HG03521 (cell line): ENCODE results near the gene LHX4.

ENCODE experiments used
- ATAC-seq: cut with Tn5 transposase; IDR thresholded peaks from one replicate; pipeline ENCODE4 v1.9.1; 2021; ENCODE audit warnings: mild to moderate bottlenecking, moderate library complexity; ENCODE audit not compliant: unreplicated experiment

LHX4 gene

GRCh38 chr1:180229483-180230415 is at the start of gene LHX4:
Gene LHX4 (plus strand): TSS chr1:180230264. CDS start chr1:180230530, 266 bp downstream.
- ATAC-seq, result peak; percentile 30

DNA sequence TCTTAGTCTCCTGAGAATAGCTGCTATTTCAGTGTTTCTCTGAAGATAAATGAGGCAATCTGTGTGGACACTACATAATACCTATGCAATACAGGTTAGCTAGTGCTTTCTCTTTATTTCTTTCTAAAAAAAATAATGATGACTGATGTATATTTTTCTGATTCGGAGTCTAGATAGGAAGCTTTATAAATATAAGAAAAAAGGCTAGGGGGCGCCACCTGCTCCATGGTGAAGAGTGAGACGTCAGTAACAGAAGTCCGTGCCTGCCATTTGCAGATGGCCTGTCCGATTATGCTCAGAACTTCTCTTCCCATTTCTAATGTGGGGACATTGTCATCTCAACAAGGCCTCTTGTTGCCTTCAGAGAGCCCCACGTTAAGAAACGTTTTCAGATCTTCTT is 49.0 kb upstream of the LHX4 start:
- ATAC-seq, result no peak

- ATAC-seq, result no peak
These were observed 47.9 kb upstream of the LHX4 start for GRCh38 chr1:180181996-180182642.

GRCh38 chr1:180182643-180183311 is 47.3 kb upstream of the LHX4 start:
- ATAC-seq, result no peak

DNA sequence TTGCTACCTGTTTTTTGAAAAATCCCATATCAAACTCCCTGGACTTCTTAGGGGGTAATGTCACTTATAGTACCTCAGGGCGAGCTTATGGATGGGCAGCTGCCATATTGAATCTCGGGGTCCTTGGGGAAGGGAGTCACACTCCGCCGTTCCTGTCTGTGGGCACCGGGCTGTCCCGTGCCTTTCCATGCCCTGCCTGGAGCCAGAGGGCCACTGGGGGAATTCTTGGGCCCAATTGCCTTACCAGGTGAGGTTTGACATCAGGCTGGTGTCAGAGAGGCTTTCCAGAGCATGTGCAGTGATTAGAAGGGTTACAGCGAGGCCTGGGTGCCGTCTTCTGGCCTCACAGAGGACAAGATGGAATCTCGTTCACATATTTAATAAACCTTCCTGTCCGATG is 46.6 kb upstream of the LHX4 start:
- ATAC-seq, result no peak

DNA sequence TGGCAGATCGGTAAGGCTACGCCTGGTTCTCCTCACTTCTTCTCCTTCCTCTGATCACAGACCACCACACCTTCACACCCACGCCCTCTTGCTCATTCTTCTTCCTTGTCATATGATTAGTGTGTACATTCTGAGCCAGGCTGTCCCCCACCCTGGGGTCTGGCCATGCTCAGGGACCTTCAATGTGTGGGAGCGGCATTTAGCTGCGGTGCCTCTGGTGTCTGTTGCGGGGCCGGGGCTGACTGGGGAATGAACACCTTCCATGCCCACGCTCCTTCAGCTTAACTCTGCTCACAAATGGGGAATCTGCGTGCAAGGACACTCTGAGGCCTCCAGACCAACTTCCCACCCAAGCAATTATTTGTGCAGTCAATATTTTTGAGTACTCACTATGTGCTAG is 46.0 kb upstream of the LHX4 start:
- ATAC-seq, result no peak

DNA sequence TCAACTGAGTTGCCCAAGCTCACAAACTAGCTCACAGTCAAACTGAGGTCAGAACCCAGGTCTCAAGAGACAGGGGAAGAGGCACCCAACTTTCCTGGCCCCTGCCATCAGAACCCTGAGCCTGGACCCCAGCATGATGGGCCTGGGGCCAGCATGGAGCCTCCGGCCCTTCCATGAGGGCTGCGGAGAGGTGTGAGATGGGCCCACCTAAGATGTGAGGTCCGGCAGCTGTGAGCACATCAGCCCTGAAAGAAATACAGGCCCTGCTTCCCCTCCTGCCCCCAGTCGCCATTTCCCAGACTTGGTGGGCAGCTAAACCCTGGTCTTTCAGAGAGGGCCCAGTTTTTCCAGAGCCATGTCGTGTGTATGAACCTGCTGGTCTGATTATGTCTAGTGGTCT is 44.8 kb upstream of the LHX4 start:
- ATAC-seq, result no peak

DNA sequence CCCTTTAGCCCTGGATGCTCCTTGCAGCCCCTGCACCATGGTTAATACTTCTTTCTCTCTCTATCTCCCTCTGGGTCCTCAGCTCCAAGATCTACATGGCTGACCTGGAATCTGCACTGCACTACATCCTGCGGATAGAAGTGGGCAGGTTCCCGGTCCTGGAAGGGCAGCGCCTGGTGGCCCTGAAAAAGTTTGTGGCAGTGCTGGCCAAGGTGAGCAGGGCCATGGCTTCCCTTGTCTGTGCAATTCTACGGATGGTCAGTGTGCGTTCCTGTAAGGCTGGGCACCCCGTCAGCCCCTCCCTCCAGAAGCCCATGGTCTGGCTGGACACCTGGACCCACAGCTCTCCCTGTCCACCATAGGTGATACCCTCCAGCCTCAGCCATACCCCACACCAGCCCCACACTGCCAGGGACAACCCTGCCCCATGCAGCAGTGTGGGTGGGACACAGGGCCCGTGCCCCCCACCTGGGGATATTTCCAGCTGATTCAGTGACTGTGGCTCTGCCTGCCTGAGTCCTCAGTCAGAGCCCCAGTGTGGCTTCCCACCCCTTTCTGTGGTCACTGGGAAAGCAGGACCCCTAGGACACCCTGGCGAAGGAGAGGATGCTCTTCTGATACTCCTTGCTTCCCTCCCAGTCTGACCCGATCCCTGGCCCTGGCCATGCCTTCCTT is 44.0 kb upstream of the LHX4 start:
- ATAC-seq, result no peak

- no peak for ATAC-seq
These were observed 43.2 kb upstream of the LHX4 start for GRCh38 chr1:180186831-180187230.

- ATAC-seq, result no peak
These were observed 42.4 kb upstream of the LHX4 start for GRCh38 chr1:180187626-180188025.

GRCh38 chr1:180188091-180188506 is 42.0 kb upstream of the LHX4 start:
- ATAC-seq, result no peak

GRCh38 chr1:180188684-180189175 is 41.3 kb upstream of the LHX4 start:
- ATAC-seq, result no peak

DNA sequence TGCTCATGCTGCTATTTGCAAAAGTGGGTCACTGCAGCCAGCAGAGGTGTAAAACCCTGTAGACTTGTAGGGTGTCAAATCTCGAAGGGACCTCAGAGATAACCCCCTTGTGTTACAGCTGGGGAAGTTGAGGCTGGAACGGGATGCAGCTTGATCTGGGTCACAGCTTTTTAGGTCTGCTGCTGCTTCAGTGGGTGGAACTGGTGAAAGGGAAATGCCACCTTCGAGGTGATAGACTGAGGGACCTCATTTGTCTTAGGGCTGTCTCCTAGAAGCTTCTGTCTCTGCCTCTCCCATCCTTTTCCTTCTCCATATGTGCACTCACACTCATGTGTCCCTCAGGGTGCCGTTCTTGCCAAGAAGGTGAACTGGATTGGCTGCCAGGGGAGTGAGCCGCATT is 40.0 kb upstream of the LHX4 start:
- ATAC-seq, result no peak

DNA sequence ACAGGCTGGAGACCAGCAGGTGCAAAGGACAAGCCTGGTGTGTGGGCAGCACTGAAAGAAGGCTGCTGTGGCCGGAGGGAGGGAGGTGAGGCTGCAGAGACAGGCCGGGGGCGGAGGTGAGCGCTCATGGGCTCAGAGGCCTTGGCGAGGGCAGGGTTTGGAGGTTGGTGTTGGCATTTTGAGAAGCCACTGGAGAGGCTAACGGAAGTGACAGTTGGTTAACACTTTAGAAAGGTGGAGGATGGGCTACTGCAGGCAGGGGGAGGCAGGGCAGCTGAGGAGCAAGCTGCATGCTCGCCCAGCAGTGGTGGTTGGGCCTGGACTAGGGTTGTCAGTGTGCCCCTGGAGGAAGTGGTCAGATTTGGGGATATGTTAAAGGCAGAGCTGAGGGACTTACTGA is 37.9 kb upstream of the LHX4 start:
- ATAC-seq, result no peak

GRCh38 chr1:180193141-180194047 is 36.7 kb upstream of the LHX4 start:
- ATAC-seq, result no peak

GRCh38 chr1:180194048-180194425 is 36.0 kb upstream of the LHX4 start:
- ATAC-seq, result no peak

DNA sequence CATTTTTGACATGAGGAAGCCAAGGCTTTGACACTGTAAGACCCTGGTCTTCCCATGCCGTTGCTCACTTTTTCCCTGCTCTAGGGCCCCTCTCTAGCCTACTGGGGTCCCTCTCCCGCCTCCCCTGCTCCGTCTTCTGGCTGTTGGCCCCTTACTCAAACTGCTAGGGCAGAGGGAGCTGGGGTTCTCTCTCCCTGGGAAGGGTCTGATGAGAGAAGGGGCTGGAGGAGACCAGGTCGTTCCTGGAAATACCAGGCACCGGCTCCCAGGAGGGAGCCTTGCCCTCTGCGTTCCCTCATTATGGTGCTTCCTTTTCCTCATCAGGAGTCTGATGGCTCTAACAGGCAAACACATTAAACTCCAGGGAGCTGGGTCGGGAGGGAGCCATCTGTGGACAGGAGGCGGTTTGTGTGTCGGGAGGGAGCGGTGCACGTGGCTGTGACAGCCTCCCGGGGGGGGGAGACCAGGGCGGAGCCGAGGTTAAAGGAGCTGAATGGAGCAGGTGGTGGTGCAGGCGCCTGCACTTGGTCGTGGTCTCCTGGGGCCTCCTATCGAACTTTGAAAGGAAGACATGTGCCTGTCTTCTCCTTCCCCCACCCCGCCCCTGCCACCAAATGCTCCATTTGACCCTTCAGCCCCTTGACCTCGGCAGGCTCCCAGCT is 35.4 kb upstream of the LHX4 start:
- ATAC-seq, result no peak

GRCh38 chr1:180195401-180195800 is 34.7 kb upstream of the LHX4 start:
- ATAC-seq, result no peak

DNA sequence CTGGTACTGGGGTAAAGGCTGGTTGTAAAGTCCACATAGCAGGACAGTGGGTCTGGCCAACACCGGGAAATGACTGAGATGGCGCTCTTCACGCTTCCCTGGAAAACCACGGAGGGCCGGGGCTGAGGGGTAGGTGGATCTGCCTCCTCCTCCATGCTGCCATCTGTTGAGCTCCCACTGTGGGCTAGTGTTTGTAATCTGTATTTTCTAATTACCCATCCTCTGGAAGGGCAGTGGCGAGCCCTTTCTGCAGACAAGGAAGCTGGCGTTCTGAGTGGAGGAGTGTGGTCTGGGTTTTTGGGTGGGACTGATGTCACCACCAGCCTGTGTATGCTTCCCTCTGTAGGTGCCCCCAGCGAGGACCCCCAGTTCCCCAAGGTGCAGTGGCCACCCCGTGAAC is 34.1 kb upstream of the LHX4 start:
- no peak for ATAC-seq
